GM21619 (cell line): ENCODE data around the gene HMGN4.

ENCODE experiments used
- ATAC-seq: cut with Tn5 transposase; IDR thresholded peaks from one replicate; pipeline ENCODE4 v1.9.1; 2021; ENCODE audit not compliant: unreplicated experiment

Gene HMGN4

GRCh38 chr6:26550250-26550993 lies 12.3 kb downstream of the HMGN4 start:
- peak; percentile 30 for ATAC-seq

GRCh38 chr6:26552205-26552604 lies 14.0 kb downstream of the HMGN4 start:
- no peak for ATAC-seq

GRCh38 chr6:26552640-26553188 lies 14.5 kb downstream of the HMGN4 start:
- ATAC-seq: no peak

GRCh38 chr6:26553264-26553634 lies 15.1 kb downstream of the HMGN4 start:
- ATAC-seq: peak; percentile 46

GRCh38 chr6:26553635-26554446 lies 15.7 kb downstream of the HMGN4 start:
- peak; percentile 42 for ATAC-seq

GRCh38 chr6:26554447-26554696 lies 16.2 kb downstream of the HMGN4 start:
- no peak for ATAC-seq

GRCh38 chr6:26554697-26555504 lies 16.7 kb downstream of the HMGN4 start:
- ATAC-seq: no peak

GRCh38 chr6:26555505-26556262 lies 17.5 kb downstream of the HMGN4 start:
- no peak for ATAC-seq

- no peak for ATAC-seq
These were observed 18.3 kb downstream of the HMGN4 start for GRCh38 chr6:26556263-26557070.

- no peak for ATAC-seq
These were observed 23.6 kb downstream of the HMGN4 start for GRCh38 chr6:26561533-26562466.

- ATAC-seq: no peak
These were observed 25.3 kb downstream of the HMGN4 start for GRCh38 chr6:26563488-26563887.

- ATAC-seq: peak; percentile 67
These were observed 30.7 kb downstream of the HMGN4 start for GRCh38 chr6:26568601-26569432.

GRCh38 chr6:26569433-26569764 lies 31.2 kb downstream of the HMGN4 start:
- ATAC-seq: no peak

GRCh38 chr6:26570027-26570809 lies 32.1 kb downstream of the HMGN4 start:
- no peak for ATAC-seq

- no peak for ATAC-seq
These were observed 33.6 kb downstream of the HMGN4 start for GRCh38 chr6:26571592-26572296.

GRCh38 chr6:26575494-26575939 lies 37.4 kb downstream of the HMGN4 start:
- ATAC-seq: no peak

GRCh38 chr6:26576407-26576843 lies 38.3 kb downstream of the HMGN4 start:
- ATAC-seq: no peak
